ENCODE results near the gene FREM2. TPM values are rescaled to one million over a fixed set of nuclear protein-coding genes. Genes with fewer than 3 reads are reported as not detected.

Gene FREM2
- total RNA-seq, 2 experiments from 2014 or later = not detected

DNA sequence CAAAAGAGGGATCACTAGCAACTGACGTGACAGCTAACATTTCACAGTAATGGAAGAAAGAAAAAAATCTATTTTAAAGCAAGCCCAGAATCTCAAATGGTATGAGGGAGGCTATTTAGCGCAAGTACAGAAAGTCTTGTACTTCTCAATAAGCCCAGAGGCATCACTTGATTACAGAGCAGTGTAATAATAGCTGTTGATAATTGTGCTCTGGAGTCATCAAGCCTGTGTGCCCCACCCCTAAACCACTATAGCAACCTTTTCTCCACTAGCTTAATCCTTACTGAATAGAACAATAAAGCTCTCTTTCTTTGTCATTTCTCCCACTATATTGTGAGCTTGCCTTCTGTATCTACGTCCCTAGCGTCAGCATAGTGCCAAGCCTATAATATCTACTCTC is 56.6 kb downstream of the FREM2 start:
- no peaks in the 10 kb centered on the region for H3K4me1 ChIP-seq (ENCODE audit: insufficient read depth, low read length, poor library complexity, severe bottlenecking)
- no peak for DNase-seq (ENCODE audit: low spot score)
- no peaks in the 10 kb centered on the region for H4K20me1 ChIP-seq (ENCODE audit: insufficient read depth, low read length)
- BruUV-seq (replicated peaks) = no TSS peak
- H3K9me2 ChIP-seq (ENCODE audit: insufficient read depth, low read length) = no peaks in the 10 kb centered on the region
- H3K79me2 ChIP-seq (ENCODE audit: insufficient read depth, low read depth, low read length) = no peaks in the 10 kb centered on the region
- intact Hi-C loops (cut with micrococcal nuclease; ENCODE audit: unreplicated experiment) = no loop called here
- H3K9me3 ChIP-seq (ENCODE audit: low read length) = no peaks in the 10 kb centered on the region
- no peak overlapping the region for H3K4me2 ChIP-seq (ENCODE audit: low read length)
- H3K36me3 ChIP-seq (ENCODE audit: insufficient read depth, low read length) = no peaks in the 10 kb centered on the region
- ChIA-PET CTCF (ENCODE audit: unreplicated experiment) (no interaction called here), POLR2A (interaction anchor here (0.6 kb wide), 2 partner anchors 98 to 372 kb away, joined by 3 to 4 read pairs; no protein-coding TSS in a partner anchor)
- no peak overlapping the region for H3K4me3 ChIP-seq (ENCODE audit: low read depth, low read length, poor library complexity, severe bottlenecking)
- H3K27ac ChIP-seq (ENCODE audit: low read depth, low read length, poor library complexity, severe bottlenecking) = no peak overlapping the region
- no peak overlapping the region for H2AFZ ChIP-seq (ENCODE audit: low read length)
- no peak for TF ChIP-seq EZH2phosphoT487 (IDR thresholded peaks at IDR 0.05; ENCODE audit: borderline replicate concordance, low read depth, low read length)
- TF ChIP-seq, protein P1, sequence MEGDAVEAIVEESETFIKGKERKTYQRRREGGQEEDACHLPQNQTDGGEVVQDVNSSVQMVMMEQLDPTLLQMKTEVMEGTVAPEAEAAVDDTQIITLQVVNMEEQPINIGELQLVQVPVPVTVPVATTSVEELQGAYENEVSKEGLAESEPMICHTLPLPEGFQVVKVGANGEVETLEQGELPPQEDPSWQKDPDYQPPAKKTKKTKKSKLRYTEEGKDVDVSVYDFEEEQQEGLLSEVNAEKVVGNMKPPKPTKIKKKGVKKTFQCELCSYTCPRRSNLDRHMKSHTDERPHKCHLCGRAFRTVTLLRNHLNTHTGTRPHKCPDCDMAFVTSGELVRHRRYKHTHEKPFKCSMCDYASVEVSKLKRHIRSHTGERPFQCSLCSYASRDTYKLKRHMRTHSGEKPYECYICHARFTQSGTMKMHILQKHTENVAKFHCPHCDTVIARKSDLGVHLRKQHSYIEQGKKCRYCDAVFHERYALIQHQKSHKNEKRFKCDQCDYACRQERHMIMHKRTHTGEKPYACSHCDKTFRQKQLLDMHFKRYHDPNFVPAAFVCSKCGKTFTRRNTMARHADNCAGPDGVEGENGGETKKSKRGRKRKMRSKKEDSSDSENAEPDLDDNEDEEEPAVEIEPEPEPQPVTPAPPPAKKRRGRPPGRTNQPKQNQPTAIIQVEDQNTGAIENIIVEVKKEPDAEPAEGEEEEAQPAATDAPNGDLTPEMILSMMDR (conservative IDR thresholded peaks at IDR 0.05; ENCODE audit: low read length) = no peak

DNA sequence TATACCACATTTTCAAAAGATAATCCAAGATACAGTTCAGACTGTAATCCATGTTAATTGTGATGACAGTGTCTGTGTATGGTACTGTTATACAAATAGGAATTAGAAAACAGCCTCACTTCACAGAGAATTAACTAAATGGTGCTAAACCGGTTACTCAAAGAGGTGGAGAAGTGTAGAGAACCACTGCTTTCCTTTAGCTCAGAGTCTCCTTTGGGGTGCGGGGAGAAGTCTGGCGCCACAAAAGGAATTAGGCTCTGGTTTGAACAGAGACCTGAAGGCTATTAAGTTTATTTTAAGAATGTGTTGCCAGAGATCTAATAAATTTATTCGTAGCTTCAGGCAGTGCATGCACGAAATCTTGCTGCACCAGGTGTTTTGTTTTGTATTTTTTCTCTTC is 65.8 kb downstream of the FREM2 start:
- POLR2A ChIA-PET = interaction anchor here (0.6 to 0.7 kb wide), 2 partner anchors 81 to 1574 kb away, joined by 3 to 4 read pairs; no protein-coding TSS in a partner anchor
- no TSS peak for BruUV-seq (replicated peaks)
- intact Hi-C loops (cut with micrococcal nuclease; ENCODE audit: unreplicated experiment) = no loop called here
- DNase-seq (ENCODE audit: low spot score) = no peak
- Histone ChIP-seq H3K4me3 (ENCODE audit: low read depth, low read length, poor library complexity, severe bottlenecking) (no peak overlapping the region), H3K9me3 (ENCODE audit: low read length) (no peaks in the 10 kb centered on the region), H4K20me1 (ENCODE audit: insufficient read depth, low read length) (no peaks in the 10 kb centered on the region), H2AFZ (ENCODE audit: low read length) (no peak overlapping the region), H3K36me3 (ENCODE audit: insufficient read depth, low read length) (no peaks in the 10 kb centered on the region), H3K9me2 (ENCODE audit: insufficient read depth, low read length) (no peaks in the 10 kb centered on the region), H3K27ac (ENCODE audit: low read depth, low read length, poor library complexity, severe bottlenecking) (no peak overlapping the region), H3K4me1 (ENCODE audit: insufficient read depth, low read length, poor library complexity, severe bottlenecking) (no peaks in the 10 kb centered on the region), H3K79me2 (ENCODE audit: insufficient read depth, low read depth, low read length) (no peaks in the 10 kb centered on the region), H3K4me2 (ENCODE audit: low read length) (no peak overlapping the region)
- no peak for TF ChIP-seq EZH2phosphoT487 (IDR thresholded peaks at IDR 0.05; ENCODE audit: borderline replicate concordance, low read depth, low read length)
- TF ChIP-seq, protein P1 (conservative IDR thresholded peaks at IDR 0.05; ENCODE audit: low read length) = no peak
- CTCF ChIA-PET (ENCODE audit: unreplicated experiment) = no interaction called here

DNA sequence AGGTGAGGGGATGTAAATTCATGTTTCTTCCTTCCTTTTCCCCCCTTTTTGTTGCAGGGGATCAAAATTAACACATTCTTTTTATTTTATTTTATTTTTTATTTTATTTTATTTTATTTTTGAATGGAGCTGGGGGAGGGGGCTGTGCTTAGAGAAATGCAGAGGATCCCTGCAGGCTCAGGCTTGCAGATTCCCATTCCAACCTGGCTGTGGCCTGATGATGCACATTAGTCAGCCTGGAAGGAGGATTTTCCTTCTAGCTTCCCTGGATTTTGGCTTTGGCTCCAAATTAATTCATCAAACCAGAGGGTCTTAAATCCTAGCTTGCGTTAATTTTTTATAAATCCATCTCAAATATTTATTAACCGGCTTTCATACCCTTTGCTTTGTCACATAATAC is 67.0 kb downstream of the FREM2 start:
- Histone ChIP-seq H4K20me1 (ENCODE audit: insufficient read depth, low read length) (no peaks in the 10 kb centered on the region), H3K79me2 (ENCODE audit: insufficient read depth, low read depth, low read length) (no peaks in the 10 kb centered on the region), H2AFZ (ENCODE audit: low read length) (no peak overlapping the region), H3K4me2 (ENCODE audit: low read length) (no peak overlapping the region), H3K36me3 (ENCODE audit: insufficient read depth, low read length) (no peaks in the 10 kb centered on the region), H3K4me3 (ENCODE audit: low read depth, low read length, poor library complexity, severe bottlenecking) (no peak overlapping the region), H3K4me1 (ENCODE audit: insufficient read depth, low read length, poor library complexity, severe bottlenecking) (no peaks in the 10 kb centered on the region), H3K27ac (ENCODE audit: low read depth, low read length, poor library complexity, severe bottlenecking) (no peak overlapping the region), H3K9me3 (ENCODE audit: low read length) (no peaks in the 10 kb centered on the region), H3K9me2 (ENCODE audit: insufficient read depth, low read length) (no peaks in the 10 kb centered on the region)
- ChIA-PET CTCF (ENCODE audit: unreplicated experiment) (no interaction called here), POLR2A (no interaction called here)
- no peak for DNase-seq (ENCODE audit: low spot score)
- intact Hi-C loops (cut with micrococcal nuclease; ENCODE audit: unreplicated experiment) = no loop called here
- no TSS peak for BruUV-seq (replicated peaks)
- TF ChIP-seq EZH2phosphoT487 (IDR thresholded peaks at IDR 0.05; ENCODE audit: borderline replicate concordance, low read depth, low read length) = no peak
- TF ChIP-seq, protein P1 (conservative IDR thresholded peaks at IDR 0.05; ENCODE audit: low read length) = no peak

Data from OCI-LY7 (cell line).